Glutamatergic neuron (in vitro differentiated cells): ENCODE measurements around the gene SLC25A30. TPM values are rescaled to one million over a fixed set of nuclear protein-coding genes. Genes with fewer than 3 reads are reported as not detected.

ENCODE experiments used
- DNase-seq: peaks from one replicate; pipeline ENCODE4 v3.0.0; 2022
- H3K27ac Mint-ChIP-seq: one replicate; pipeline ENCODE4 v1.8.0; 2020; ENCODE audit warnings: mild to moderate bottlenecking, mixed read lengths, inconsistent platforms; ENCODE audit not compliant: unreplicated experiment
- H3K27me3 Mint-ChIP-seq: one replicate; pipeline ENCODE4 v1.8.0; 2020; ENCODE audit warnings: mild to moderate bottlenecking, moderate library complexity, mixed read lengths, inconsistent platforms; ENCODE audit not compliant: unreplicated experiment
- H3K36me3 Mint-ChIP-seq: one replicate; pipeline ENCODE4 v1.8.0; 2020; ENCODE audit warnings: mild to moderate bottlenecking, mixed read lengths, inconsistent platforms; ENCODE audit not compliant: unreplicated experiment
- H3K4me1 Mint-ChIP-seq: one replicate; pipeline ENCODE4 v1.8.0; 2020; ENCODE audit warnings: mild to moderate bottlenecking, low read depth, mixed read lengths, inconsistent platforms; ENCODE audit not compliant: unreplicated experiment
- H3K4me3 Mint-ChIP-seq: one replicate; pipeline ENCODE4 v1.8.0; 2020; ENCODE audit warnings: mild to moderate bottlenecking, mixed read lengths, inconsistent platforms; ENCODE audit not compliant: unreplicated experiment
- H3K9me3 Mint-ChIP-seq: one replicate; pipeline ENCODE4 v1.8.0; 2020; ENCODE audit warnings: mild to moderate bottlenecking, moderate library complexity, mixed read lengths, inconsistent platforms; ENCODE audit not compliant: unreplicated experiment
- CTCF ChIP-seq: fragments of 200-600 bp; sonication (generic); IDR thresholded peaks from one replicate; pipeline ENCODE4 v1.5.0; 2021; ENCODE audit not compliant: partially characterized antibody, unreplicated experiment
- total RNA-seq: library from RNA; stranded (reverse); fragmentation: NEBNext Ultra II Directional; extraction: Animal tissue kit (Norgen Biotek cat#: 25700); gene quantifications from one replicate; pipeline ENCODE4 v1.2.1, GENCODE V29; 2021; ENCODE audit not compliant: unreplicated experiment

SLC25A30 gene
- total RNA-seq, 1 donor from 2014 or later: 4.0 TPM

DNA sequence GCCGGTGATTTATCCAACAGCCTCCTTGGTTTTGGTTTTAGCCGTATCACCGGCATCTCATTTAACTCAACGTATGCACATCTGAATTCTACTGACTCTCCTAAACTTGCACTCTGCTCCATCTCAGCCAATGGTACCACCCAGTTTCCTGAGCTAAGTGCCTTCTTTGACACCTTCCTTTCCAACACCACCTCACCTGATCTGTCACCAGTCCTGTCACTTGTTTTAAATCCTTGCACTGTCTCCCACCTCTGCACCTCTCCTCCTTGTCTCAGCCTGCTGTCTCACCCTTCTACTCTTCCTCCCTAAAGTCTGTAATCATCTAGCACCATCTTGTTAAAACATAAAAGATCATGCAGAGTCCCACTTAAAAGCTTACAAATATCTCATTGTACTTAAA, 49.1 kb downstream of the SLC25A30 start:
- no peak overlapping the region for H3K27ac Mint-ChIP-seq
- H3K4me3 Mint-ChIP-seq: no peak overlapping the region
- peaks cover 2% of the 10 kb centered on the region for H3K36me3 Mint-ChIP-seq
- H3K9me3 Mint-ChIP-seq: peaks cover 25% of the 10 kb centered on the region
- H3K27me3 Mint-ChIP-seq: peaks cover 11% of the 10 kb centered on the region
- no peak for TF ChIP-seq CTCF
- DNase-seq: no peak
- H3K4me1 Mint-ChIP-seq: peaks cover 25% of the 10 kb centered on the region

GRCh38 chr13:45368571-45368970, 49.6 kb downstream of the SLC25A30 start:
- H3K27ac Mint-ChIP-seq: no peak overlapping the region
- no peak for DNase-seq
- H3K4me3 Mint-ChIP-seq: no peak overlapping the region
- peaks cover 8% of the 10 kb centered on the region for H3K36me3 Mint-ChIP-seq
- TF ChIP-seq CTCF: no peak
- H3K9me3 Mint-ChIP-seq: peaks cover 22% of the 10 kb centered on the region
- H3K4me1 Mint-ChIP-seq: peaks cover 23% of the 10 kb centered on the region
- H3K27me3 Mint-ChIP-seq: peaks cover 11% of the 10 kb centered on the region

- Mint-ChIP-seq H3K27me3 (peaks cover 11% of the 10 kb centered on the region), H3K36me3 (peaks cover 11% of the 10 kb centered on the region), H3K4me1 (peaks cover 17% of the 10 kb centered on the region), H3K4me3 (no peak overlapping the region), H3K27ac (no peak overlapping the region), H3K9me3 (peaks cover 18% of the 10 kb centered on the region)
- no peak for DNase-seq
- TF ChIP-seq CTCF: no peak
Observed at GRCh38 chr13:45368005-45368404, 50.2 kb downstream of the SLC25A30 start.

GRCh38 chr13:45367358-45367757, 50.8 kb downstream of the SLC25A30 start:
- Mint-ChIP-seq H3K4me3 (no peak overlapping the region), H3K9me3 (peaks cover 15% of the 10 kb centered on the region), H3K27ac (no peak overlapping the region), H3K4me1 (peaks cover 11% of the 10 kb centered on the region), H3K27me3 (peaks cover 6% of the 10 kb centered on the region), H3K36me3 (peaks cover 17% of the 10 kb centered on the region)
- DNase-seq: no peak
- no peak for TF ChIP-seq CTCF

DNA sequence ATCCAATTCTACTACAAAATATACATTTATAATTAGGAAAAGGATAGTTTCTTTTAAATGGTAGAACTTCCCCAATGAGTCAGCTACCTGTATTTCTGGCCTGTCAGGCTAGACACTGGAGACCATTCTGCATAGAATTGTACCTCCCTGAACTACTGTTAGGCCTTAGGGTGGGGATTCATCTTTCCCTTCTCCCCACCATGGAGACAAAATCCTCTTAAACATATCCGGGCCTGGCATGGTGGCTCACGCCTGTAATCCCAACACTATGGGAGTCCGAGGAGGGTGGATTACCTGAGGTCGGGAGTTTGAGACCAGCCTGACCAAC, 52.7 kb downstream of the SLC25A30 start:
- H3K27me3 Mint-ChIP-seq: peaks cover 2% of the 10 kb centered on the region
- DNase-seq: no peak
- no peak overlapping the region for H3K4me3 Mint-ChIP-seq
- no peak for TF ChIP-seq CTCF
- H3K27ac Mint-ChIP-seq: no peak overlapping the region
- peaks cover 12% of the 10 kb centered on the region for H3K9me3 Mint-ChIP-seq
- H3K36me3 Mint-ChIP-seq: peaks cover 24% of the 10 kb centered on the region
- H3K4me1 Mint-ChIP-seq: no peaks in the 10 kb centered on the region
